Measurements from ENCODE around the gene RPTOR. TPM values are rescaled to one million over a fixed set of nuclear protein-coding genes. Genes with fewer than 3 reads are reported as not detected.

The RPTOR gene
- total RNA-seq, 1 experiment from 2014 or later: 58.0 TPM

GRCh38 chr17:80889231-80890195 is 344.9 kb downstream of the RPTOR start:
- no peaks in the 10 kb centered on the region for H3K27me3 ChIP-seq (ENCODE audit: control insufficient read depth, insufficient read depth, low read length)
- no peak for DNase-seq (ENCODE audit: low read depth, low spot score)
- in situ Hi-C loops (cut with HindIII; ENCODE audit: low pct_unique_long_range_greater_than_20kb, low sequenced_read_pairs): no loop called here
- POLR2A ChIA-PET: interaction anchor here (0.6 kb wide), 1 partner anchor 191 kb away, joined by 3 read pairs; no protein-coding TSS in a partner anchor
- TF ChIP-seq TCF7L2 (IDR thresholded peaks at IDR 0.05; ENCODE audit: low read depth, low read length) (no peak), CTCF (IDR thresholded peaks at IDR 0.05) (no peak), REST (IDR thresholded peaks at IDR 0.05; ENCODE audit: insufficient read depth in 1 of 2, low read depth in 2 of 2, low read length in 1 of 2) (no peak), SIN3A (IDR thresholded peaks at IDR 0.05; ENCODE audit: borderline replicate concordance, insufficient read depth, low read depth, low read length) (no peak), POLR2AphosphoS5 (IDR thresholded peaks at IDR 0.05; ENCODE audit: low read depth, low read length) (no peak)
- no peak overlapping the region for H3K4me3 ChIP-seq (ENCODE audit: low read depth in 2 of 2, low read length in 2 of 2)
- no peak for ATAC-seq
- CTCF ChIA-PET: no interaction called here
- H3K4me1 ChIP-seq (ENCODE audit: control insufficient read depth, insufficient read depth, low read length): peaks cover 22% of the 10 kb centered on the region
- H3K9me3 ChIP-seq (ENCODE audit: control insufficient read depth, insufficient read depth, low read depth, low read length): no peaks in the 10 kb centered on the region
- H3K36me3 ChIP-seq (ENCODE audit: control insufficient read depth, insufficient read depth, low read length): no peaks in the 10 kb centered on the region
- H3K27ac ChIP-seq (ENCODE audit: low read length): no peak overlapping the region
- intact Hi-C loops (cut with micrococcal nuclease; ENCODE audit: unreplicated experiment): no loop called here
- BruUV-seq (replicated peaks): no TSS peak

GRCh38 chr17:80890196-80890920 is 345.7 kb downstream of the RPTOR start:
- POLR2A ChIA-PET: interaction anchor here (0.6 to 0.7 kb wide), 2 partner anchors 11 to 192 kb away, joined by 3 read pairs; no protein-coding TSS in a partner anchor
- ATAC-seq: no peak

More at GRCh38 chr17:80890196-80890920, 345.7 kb downstream of the RPTOR start:
- Histone ChIP-seq H3K36me3 (ENCODE audit: control insufficient read depth, insufficient read depth, low read length) (no peaks in the 10 kb centered on the region; the same call in 1 of the 2 replicates), H3K4me3 (ENCODE audit: low read depth in 2 of 2, low read length in 2 of 2) (no peak overlapping the region), H3K27ac (ENCODE audit: low read length) (no peak overlapping the region), H3K27me3 (ENCODE audit: control insufficient read depth, insufficient read depth, low read length) (no peaks in the 10 kb centered on the region), H3K9me3 (ENCODE audit: control insufficient read depth, insufficient read depth, low read depth, low read length) (no peaks in the 10 kb centered on the region), H3K4me1 (ENCODE audit: control insufficient read depth, insufficient read depth, low read length) (peaks cover 22% of the 10 kb centered on the region)
- intact Hi-C loops (cut with micrococcal nuclease; ENCODE audit: unreplicated experiment): no loop called here
- no peak for DNase-seq (ENCODE audit: low read depth, low spot score)
- TF ChIP-seq CTCF (IDR thresholded peaks at IDR 0.05): no peak
- TF ChIP-seq POLR2AphosphoS5 (IDR thresholded peaks at IDR 0.05; ENCODE audit: low read depth, low read length): no peak
- no peak for TF ChIP-seq TCF7L2 (IDR thresholded peaks at IDR 0.05; ENCODE audit: low read depth, low read length)
- no peak for TF ChIP-seq REST (IDR thresholded peaks at IDR 0.05; ENCODE audit: insufficient read depth in 1 of 2, low read depth in 2 of 2, low read length in 1 of 2)
- no peak for TF ChIP-seq SIN3A (IDR thresholded peaks at IDR 0.05; ENCODE audit: borderline replicate concordance, insufficient read depth, low read depth, low read length)
- BruUV-seq (replicated peaks): no TSS peak
- CTCF ChIA-PET: no interaction called here
- in situ Hi-C loops (cut with HindIII; ENCODE audit: low pct_unique_long_range_greater_than_20kb, low sequenced_read_pairs): no loop called here
